ENCODE data around the gene DOK4.
"Not testable (repeated sequence)": the region's sequence is repeated elsewhere in the genome, so short reads cannot be mapped to it uniquely, and the experiment has no call there.

Gene DOK4

GRCh38 chr16:57439947-57440346, 46.3 kb downstream of the DOK4 start:
- not testable (repeated sequence) for DNase-seq

- no peak for DNase-seq
Measured at GRCh38 chr16:57435838-57436237, 50.5 kb downstream of the DOK4 start.

GRCh38 chr16:57434003-57434402, 52.3 kb downstream of the DOK4 start:
- no peak for DNase-seq

- DNase-seq: no peak
Measured at GRCh38 chr16:57432989-57433388, 53.3 kb downstream of the DOK4 start.

GRCh38 chr16:57432505-57432904, 53.8 kb downstream of the DOK4 start:
- DNase-seq: no peak

- DNase-seq: no peak
Measured at GRCh38 chr16:57430955-57431354, 55.3 kb downstream of the DOK4 start.

- no peak for DNase-seq
Measured at GRCh38 chr16:57427824-57428223, 58.5 kb downstream of the DOK4 start.

GRCh38 chr16:57427307-57427706, 59.0 kb downstream of the DOK4 start:
- DNase-seq: no peak

GRCh38 chr16:57426356-57426755, 59.9 kb downstream of the DOK4 start:
- no peak for DNase-seq

- DNase-seq: no peak
Measured at GRCh38 chr16:57424583-57424982, 61.7 kb downstream of the DOK4 start.

GRCh38 chr16:57423152-57423551, 63.1 kb downstream of the DOK4 start:
- no peak for DNase-seq

GRCh38 chr16:57422026-57422944, 64.0 kb downstream of the DOK4 start:
- DNase-seq: peak; percentile 3 to 16
